GM19193 (cell line): ENCODE results near the gene TBCK.

Experiments
- POLR2A ChIP-seq: IDR thresholded peaks from 4 replicates; pipeline ENCODE4 v1.6.1; 2011; ENCODE audit not compliant: insufficient read depth, insufficient read length; ENCODE audit errors: extremely low read depth

Gene TBCK

GRCh38 chr4:105994061-105994460, 321.9 kb downstream of the TBCK start:
- TF ChIP-seq POLR2A, result no peak

- TF ChIP-seq POLR2A, result no peak
These were observed 323.2 kb downstream of the TBCK start for GRCh38 chr4:105992641-105993305.

GRCh38 chr4:105991726-105992125, 324.3 kb downstream of the TBCK start:
- TF ChIP-seq POLR2A, result no peak
